KMS-11 (cell line): Measurements from ENCODE around the gene TMTC1.

ENCODE experiments used
- H2AFZ ChIP-seq: fragments of 200-600 bp; sonication (generic); 2 replicates; pipeline ENCODE4 v1.6.1; 2016; ENCODE audit warnings: antibody characterized with exemption, mixed run types, low read depth
- H3K27ac ChIP-seq: fragments of 200-600 bp; sonication (generic); 2 replicates; pipeline ENCODE4 v1.6.1; 2016; ENCODE audit warnings: mild to moderate bottlenecking, mixed run types
- H3K27me3 ChIP-seq: fragments of 200-600 bp; sonication (generic); 2 replicates; pipeline ENCODE4 v1.6.1; 2017; ENCODE audit warnings: mild to moderate bottlenecking, low read depth, mixed run types, moderate library complexity; ENCODE audit not compliant: insufficient read depth
- H3K36me3 ChIP-seq: fragments of 200-600 bp; sonication (generic); 2 replicates; pipeline ENCODE4 v1.6.1; 2017; ENCODE audit warnings: mild to moderate bottlenecking, mixed run types; ENCODE audit not compliant: insufficient read depth
- H3K4me1 ChIP-seq: fragments of 200-600 bp; sonication (generic); 2 replicates; pipeline ENCODE4 v1.6.1; 2016; ENCODE audit warnings: mild to moderate bottlenecking, low read depth, mixed run types; ENCODE audit not compliant: poor library complexity, severe bottlenecking
- H3K4me2 ChIP-seq: fragments of 200-600 bp; sonication (generic); 2 replicates; pipeline ENCODE4 v1.7.0; 2016; ENCODE audit warnings: mild to moderate bottlenecking, mixed run types
- H3K4me3 ChIP-seq: fragments of 200-600 bp; sonication (generic); IDR thresholded peaks from 2 replicates; pipeline ENCODE4 v1.6.1; 2017; ENCODE audit warnings: low read depth, low read length, mixed read lengths; ENCODE audit not compliant: insufficient read depth
- H3K79me2 ChIP-seq: fragments of 200-600 bp; sonication (generic); 2 replicates; pipeline ENCODE4 v1.6.1; 2016; ENCODE audit warnings: low read depth, mixed run types; ENCODE audit not compliant: insufficient read depth
- H3K9ac ChIP-seq: fragments of 200-600 bp; sonication (generic); 2 replicates; pipeline ENCODE4 v1.6.1; 2016; ENCODE audit warnings: mild to moderate bottlenecking, mixed run types
- H4K20me1 ChIP-seq: fragments of 200-600 bp; sonication (generic); 2 replicates; pipeline ENCODE4 v1.6.1; 2016; ENCODE audit warnings: mild to moderate bottlenecking, mixed run types; ENCODE audit not compliant: insufficient read depth
- TF ChIP-seq, protein P1 (sequence below): fragments of 200-600 bp; sonication (generic); conservative IDR thresholded peaks from 2 replicates; pipeline ENCODE4 v1.6.1; 2017; ENCODE audit warnings: low read depth, mild to moderate bottlenecking, antibody characterized with exemption, low read length, moderate library complexity, mixed read lengths

The TMTC1 gene

DNA sequence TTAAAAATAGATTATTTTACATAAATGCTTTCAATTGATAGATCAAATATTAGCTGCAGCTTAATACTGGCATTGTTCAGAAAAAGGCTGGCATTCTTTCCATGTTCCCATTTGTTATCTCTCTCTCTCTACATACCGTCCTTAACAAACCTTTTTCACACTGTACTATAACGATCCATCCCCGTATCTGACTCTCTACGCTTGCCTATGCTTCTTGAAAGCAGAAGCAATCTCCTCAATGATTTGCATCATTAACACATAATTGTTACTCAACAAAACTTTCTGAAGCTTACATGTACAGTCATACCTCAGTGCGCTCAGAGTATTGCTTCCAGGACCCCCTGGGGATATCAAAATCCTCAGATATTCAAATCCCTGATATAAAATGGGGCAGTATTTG lies 89.7 kb downstream of the TMTC1 start:
- TF ChIP-seq, protein P1, sequence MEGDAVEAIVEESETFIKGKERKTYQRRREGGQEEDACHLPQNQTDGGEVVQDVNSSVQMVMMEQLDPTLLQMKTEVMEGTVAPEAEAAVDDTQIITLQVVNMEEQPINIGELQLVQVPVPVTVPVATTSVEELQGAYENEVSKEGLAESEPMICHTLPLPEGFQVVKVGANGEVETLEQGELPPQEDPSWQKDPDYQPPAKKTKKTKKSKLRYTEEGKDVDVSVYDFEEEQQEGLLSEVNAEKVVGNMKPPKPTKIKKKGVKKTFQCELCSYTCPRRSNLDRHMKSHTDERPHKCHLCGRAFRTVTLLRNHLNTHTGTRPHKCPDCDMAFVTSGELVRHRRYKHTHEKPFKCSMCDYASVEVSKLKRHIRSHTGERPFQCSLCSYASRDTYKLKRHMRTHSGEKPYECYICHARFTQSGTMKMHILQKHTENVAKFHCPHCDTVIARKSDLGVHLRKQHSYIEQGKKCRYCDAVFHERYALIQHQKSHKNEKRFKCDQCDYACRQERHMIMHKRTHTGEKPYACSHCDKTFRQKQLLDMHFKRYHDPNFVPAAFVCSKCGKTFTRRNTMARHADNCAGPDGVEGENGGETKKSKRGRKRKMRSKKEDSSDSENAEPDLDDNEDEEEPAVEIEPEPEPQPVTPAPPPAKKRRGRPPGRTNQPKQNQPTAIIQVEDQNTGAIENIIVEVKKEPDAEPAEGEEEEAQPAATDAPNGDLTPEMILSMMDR = no peak
- no peak overlapping the region for H3K4me2 ChIP-seq
- no peaks in the 10 kb centered on the region for H3K79me2 ChIP-seq

DNA sequence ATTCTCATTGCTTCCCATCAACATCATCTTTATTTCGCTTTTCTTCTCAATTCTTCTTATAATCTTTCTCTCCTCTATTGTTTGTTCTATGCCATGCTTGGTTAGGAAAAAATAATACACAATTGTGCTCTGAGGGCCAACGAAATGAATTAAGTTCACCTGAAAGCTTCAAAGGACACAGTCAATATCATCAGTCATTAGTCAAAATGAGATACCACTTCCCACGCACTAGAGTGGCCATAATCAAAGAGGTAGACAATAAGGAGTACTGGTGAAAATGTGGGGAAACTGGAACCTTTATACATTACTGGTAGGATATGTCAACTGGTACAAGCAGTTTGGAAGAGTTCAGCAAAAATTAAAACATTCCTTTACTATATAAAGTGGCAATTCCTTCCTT lies 91.5 kb downstream of the TMTC1 start:
- Histone ChIP-seq H3K4me2 (no peak overlapping the region), H3K36me3 (no peaks in the 10 kb centered on the region), H2AFZ (no peak overlapping the region), H3K27ac (no peak overlapping the region), H3K27me3 (no peaks in the 10 kb centered on the region), H3K4me3 (no peak overlapping the region), H4K20me1 (no peaks in the 10 kb centered on the region), H3K9ac (no peak overlapping the region), H3K4me1 (no peaks in the 10 kb centered on the region), H3K79me2 (no peaks in the 10 kb centered on the region)
- TF ChIP-seq, protein P1 = no peak

More for the DNA sequence above, 89.7 kb downstream of the TMTC1 start:
- H3K4me3 ChIP-seq = no peak overlapping the region
- H3K27ac ChIP-seq = no peak overlapping the region
- no peaks in the 10 kb centered on the region for H3K27me3 ChIP-seq
- no peaks in the 10 kb centered on the region for H3K4me1 ChIP-seq
- H3K36me3 ChIP-seq = no peaks in the 10 kb centered on the region
- H2AFZ ChIP-seq = no peak overlapping the region
- H3K9ac ChIP-seq = no peak overlapping the region
- no peaks in the 10 kb centered on the region for H4K20me1 ChIP-seq

DNA sequence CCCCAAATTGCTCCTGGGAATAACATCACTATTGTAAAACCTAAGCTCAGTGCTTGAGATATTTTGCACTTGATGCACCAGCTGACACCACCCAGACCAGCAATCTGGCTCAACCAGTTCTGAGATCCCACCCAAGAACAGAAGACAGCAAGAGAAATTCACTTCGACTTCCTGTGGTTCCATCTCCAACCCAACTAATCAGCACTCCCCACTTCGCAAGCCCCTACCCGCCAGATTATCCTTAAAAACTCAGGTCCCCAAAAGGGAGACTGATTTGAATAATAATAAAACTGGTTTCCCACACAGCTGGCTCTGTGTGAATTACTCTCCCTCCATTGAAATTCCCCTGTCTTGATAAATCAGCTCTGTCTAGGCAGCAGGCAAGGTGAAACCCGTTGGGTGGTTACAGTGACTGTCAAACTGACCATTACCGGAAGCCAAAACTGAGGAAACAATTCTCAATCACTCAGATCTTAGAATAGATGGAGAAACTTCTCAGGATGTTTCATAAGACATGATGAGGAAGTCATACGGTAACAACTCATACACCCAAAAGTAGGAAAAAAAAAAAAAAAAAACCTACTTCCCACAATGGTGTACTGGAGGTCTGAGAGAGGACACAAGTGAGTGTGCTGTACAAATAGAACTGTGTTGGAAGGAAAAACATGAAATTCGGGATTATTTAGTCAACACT lies 92.4 kb downstream of the TMTC1 start:
- no peak overlapping the region for H3K9ac ChIP-seq
- H3K36me3 ChIP-seq = no peaks in the 10 kb centered on the region
- H3K27me3 ChIP-seq = no peaks in the 10 kb centered on the region
- H3K27ac ChIP-seq = no peak overlapping the region
- no peaks in the 10 kb centered on the region for H4K20me1 ChIP-seq
- H3K79me2 ChIP-seq = no peaks in the 10 kb centered on the region
- no peak overlapping the region for H3K4me2 ChIP-seq
- TF ChIP-seq, protein P1 = no peak
- H2AFZ ChIP-seq = no peak overlapping the region
- H3K4me1 ChIP-seq = no peaks in the 10 kb centered on the region
- no peak overlapping the region for H3K4me3 ChIP-seq

DNA sequence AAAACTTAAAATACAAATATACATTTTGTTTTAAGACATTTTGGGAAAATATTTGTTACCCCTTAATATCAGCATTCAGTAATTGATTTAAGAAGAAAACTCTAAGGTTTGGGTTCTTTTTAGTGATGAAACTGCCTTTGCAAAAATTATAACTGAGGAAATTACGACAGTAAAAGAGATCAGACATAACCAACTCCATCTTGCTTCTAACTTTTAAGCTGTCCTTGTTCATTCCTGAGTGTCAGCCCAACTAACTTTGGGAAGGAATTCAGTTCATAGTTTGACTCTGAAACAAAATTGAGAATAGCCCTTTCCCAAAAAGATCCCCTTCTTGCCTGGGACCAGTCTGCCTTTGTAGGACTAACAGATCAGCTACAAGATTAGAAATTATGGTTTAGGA lies 93.0 kb downstream of the TMTC1 start:
- Histone ChIP-seq H2AFZ (no peak overlapping the region), H3K27ac (no peak overlapping the region), H3K36me3 (no peaks in the 10 kb centered on the region), H3K4me1 (no peaks in the 10 kb centered on the region), H3K4me2 (no peak overlapping the region), H3K9ac (no peak overlapping the region), H3K4me3 (no peak overlapping the region), H4K20me1 (no peaks in the 10 kb centered on the region), H3K27me3 (no peaks in the 10 kb centered on the region), H3K79me2 (no peaks in the 10 kb centered on the region)
- TF ChIP-seq, protein P1 = no peak
